H1 (cell line): ENCODE data around the gene RYR3. TPM values are rescaled to one million over a fixed set of nuclear protein-coding genes. Genes with fewer than 3 reads are reported as not detected.

Experiments
- SP4 ChIP-seq: IDR thresholded peaks from 2 replicates; pipeline ENCODE4 v1.6.1; 2012; ENCODE audit warnings: low read length, inconsistent platforms
- polyA plus RNA-seq, 7 experiments: library from polyadenylated mRNA; depleted of rRNA in 3 of 7; stranded (reverse) in 5 of 7; unstranded in 2 of 7; fragments of >200 nt in 5 of 7; fragments of 200-250 nt in 2 of 7; gene quantifications; 1 replicate in 5 of 7; 2 replicates in 1 of 7; 4 replicates in 1 of 7; pipeline versions ENCODE4 v1.2.1 to v1.2.3, GENCODE V29; 2011 to 2013; ENCODE audit warnings: missing spikeins in 2 of 7, mixed read lengths in 2 of 7
- total RNA-seq: library from RNA; stranded (reverse); fragmentation: NEBNext Ultra II Directional; extraction: Animal tissue kit (Norgen Biotek cat#: 25700); gene quantifications from 2 replicates; pipeline ENCODE4 v1.2.1, GENCODE V29; 2021

Gene RYR3
- total and polyA plus RNA-seq, 2 of the 8 experiments (the other 6 are each of a cell fraction or from before 2014, with no cell fraction given): 0.33 to 3.4 TPM

GRCh38 chr15:33503681-33504080 is 192.9 kb downstream of the RYR3 start (continued):
- TF ChIP-seq SP4: no peak
